OCI-LY3 (cell line): ENCODE data around the gene ID3.

Source experiments
- CTCF ChIP-seq: fragments of 200-600, 300-600 bp; sonication (generic); IDR thresholded peaks from 2 replicates; pipeline ENCODE4 v1.5.1; 2014; ENCODE audit warnings: antibody characterized with exemption, low read length, low read depth
- EZH2phosphoT487 ChIP-seq: fragments of 200-600 bp; shearing (Covaris generic); IDR thresholded peaks from 2 replicates; pipeline ENCODE4 v1.6.1; 2018; ENCODE audit warnings: antibody characterized with exemption, mixed run types, low read depth

GRCh38 chr1:23600283-23600682 is 41.0 kb upstream of the ID3 start:
- TF ChIP-seq CTCF (no peak), EZH2phosphoT487 (no peak)
